Body of pancreas (tissue), 4 donors: ENCODE measurements around the gene SYNGR1. TPM values are rescaled to one million over a fixed set of nuclear protein-coding genes. Genes with fewer than 3 reads are reported as not detected.
"Not testable (repeated sequence)": the region's sequence is repeated elsewhere in the genome, so short reads cannot be mapped to it uniquely, and the experiment has no call there.

ENCODE experiments used
- ATAC-seq: fragments of 150-250 bp; one replicate; pipeline ENCODE4 v1.9.1; 2016
- DNase-seq, 4 donors: peaks; one replicate each; pipeline ENCODE4 v3.0.0-alpha.2; 2019
- H3K27ac ChIP-seq, 4 donors: fragments of 200-600 bp; sonication (generic); 1 replicate in 3 of 4; 2 replicates in 1 of 4; pipeline versions ENCODE4 v1.5.1 to v1.6.1; 2016 to 2019; ENCODE audit warnings: mild to moderate bottlenecking in 1 of 4, mixed read lengths in 1 of 4, moderate library complexity in 1 of 4
- H3K27me3 ChIP-seq, 2 donors: fragments of 200-600 bp; sonication (generic); one replicate each; pipeline ENCODE4 v1.6.0; 2016; ENCODE audit warnings: mild to moderate bottlenecking in 1 of 2
- H3K36me3 ChIP-seq, 2 donors: fragments of 200-600 bp; sonication (generic); replicated peaks in 1 of 2; 2 replicates each; pipeline ENCODE4 v1.5.1; 2016; ENCODE audit warnings: low read depth in 2 of 2; ENCODE audit not compliant: insufficient read depth in 1 of 2
- H3K4me1 ChIP-seq: fragments of 200-600 bp; sonication (generic); one replicate; pipeline ENCODE4 v1.6.0; 2016
- H3K4me3 ChIP-seq, 2 donors: fragments of 200-600 bp; sonication (generic); 1 replicate in 1 of 2; 2 replicates in 1 of 2; pipeline ENCODE4 v1.5.1; 2016 to 2019
- H3K9me3 ChIP-seq, 3 donors: fragments of 200-600 bp; sonication (generic); 1 replicate in 2 of 3; 2 replicates in 1 of 3; pipeline ENCODE4 v1.5.1; 2016
- CTCF ChIP-seq, 7 experiments: fragments of 450-650 bp in 4 of 7; fragments of 200-600 bp in 3 of 7; sonication (generic) in 3 of 7; IDR thresholded peaks; one replicate each; pipeline ENCODE4 v1.5.1; 2016 to 2019; ENCODE audit warnings: antibody characterized with exemption in 7 of 7
- POLR2A ChIP-seq, 3 donors: fragments of 450-650 bp; IDR thresholded peaks; one replicate each; pipeline ENCODE4 v1.6.1; 2016; ENCODE audit warnings: antibody characterized with exemption in 3 of 3, mild to moderate bottlenecking in 2 of 3
- WGBS, 2 donors: methylation state at CpG; one replicate each; pipeline ENCODE4 v1.1.5; 2017; 5-methylcytosine and 5-hydroxymethylcytosine counted together
- intact Hi-C: fragments of 100-400 bp; cut with DNase I; formaldehyde crosslinking; loops from one replicate; pipeline ENCODE4 v1.15.1; 2023
- total RNA-seq, 2 donors: library from RNA; depleted of rRNA; stranded (reverse); fragments of >200 nt; gene quantifications; one replicate each; pipeline ENCODE4 v1.1.0, GENCODE V29; 2016

SYNGR1 gene
- total RNA-seq, 2 donors from 2014 or later: 15.2 to 35.0 TPM

- intact Hi-C loops: no loop called here
- Histone ChIP-seq H3K36me3 (no peaks in the 10 kb centered on the region), H3K27ac (no peak overlapping the region), H3K9me3 (no peaks in the 10 kb centered on the region), H3K4me1 (no peaks in the 10 kb centered on the region), H3K27me3 (no peaks in the 10 kb centered on the region), H3K4me3 (no peak overlapping the region)
- 92 to 97% methylated on average over 11 of the region's 11 CpGs for WGBS, 2 donors
- TF ChIP-seq POLR2A (IDR thresholded peaks at IDR 0.05) (no peak), CTCF (IDR thresholded peaks at IDR 0.05) (no peak)
- no peak for ATAC-seq
- no peak for DNase-seq
These were observed 59.8 kb downstream of the SYNGR1 start for GRCh38 chr22:39409516-39410029.

GRCh38 chr22:39410264-39410663 is 60.5 kb downstream of the SYNGR1 start:
- no peaks in the 10 kb centered on the region for H3K9me3 ChIP-seq
- no peak for ATAC-seq
- intact Hi-C loops: no loop called here
- H3K36me3 ChIP-seq: no peaks in the 10 kb centered on the region
- TF ChIP-seq CTCF (IDR thresholded peaks at IDR 0.05) (no peak), POLR2A (IDR thresholded peaks at IDR 0.05) (no peak)
- H3K4me3 ChIP-seq: no peak overlapping the region
- DNase-seq: no peak
- no peaks in the 10 kb centered on the region for H3K27me3 ChIP-seq
- H3K4me1 ChIP-seq: no peaks in the 10 kb centered on the region
- H3K27ac ChIP-seq: no peak overlapping the region
- 86 to 94% methylated on average over 4 of the region's 4 CpGs for WGBS, 2 donors

DNA sequence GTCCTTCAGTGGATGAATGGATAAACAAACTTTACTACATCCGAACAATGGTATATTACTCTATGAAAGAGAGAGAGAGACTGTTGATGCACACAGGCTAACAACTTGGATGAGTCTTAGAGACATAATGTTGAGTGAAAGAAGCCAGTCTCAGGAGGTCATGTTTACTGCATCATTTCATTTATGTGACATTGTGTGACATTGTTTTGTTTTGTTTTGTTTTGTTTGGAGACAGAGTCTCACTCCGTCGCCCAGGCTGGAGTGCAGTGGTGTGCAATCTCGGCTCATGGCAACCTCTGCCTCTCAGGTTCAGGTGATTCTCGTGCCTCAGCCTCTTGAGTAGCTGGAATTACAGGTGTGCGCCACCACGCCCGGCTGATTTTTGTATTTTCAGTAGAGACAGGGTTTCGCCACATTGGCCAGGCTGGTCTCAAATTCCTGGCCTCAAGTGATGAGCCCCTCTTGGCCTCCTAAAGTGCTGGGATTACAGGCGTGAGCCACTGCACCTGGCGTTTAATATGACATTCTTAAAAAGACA is 62.1 kb downstream of the SYNGR1 start:
- H3K27me3 ChIP-seq, intact Hi-C loops, ATAC-seq, H3K27ac ChIP-seq, DNase-seq, H3K4me3 ChIP-seq, H3K9me3 ChIP-seq, H3K4me1 ChIP-seq: not testable (repeated sequence)
- peaks cover 0 to 10% of the 10 kb centered on the region in 2 donors for H3K36me3 ChIP-seq
- WGBS, 2 donors: 78 to 84% methylated on average over 11 of the region's 11 CpGs

- WGBS, 2 donors: 87 to 91% methylated on average over 7 of the region's 7 CpGs
- ATAC-seq, intact Hi-C loops, H3K4me1 ChIP-seq, H3K27me3 ChIP-seq, H3K27ac ChIP-seq, DNase-seq, H3K4me3 ChIP-seq, H3K9me3 ChIP-seq: not testable (repeated sequence)
- peaks cover 0 to 14% of the 10 kb centered on the region in 2 donors for H3K36me3 ChIP-seq
These were observed 63.4 kb downstream of the SYNGR1 start for GRCh38 chr22:39413204-39413603.

GRCh38 chr22:39414377-39414776 is 64.6 kb downstream of the SYNGR1 start:
- no peak for ATAC-seq

More at GRCh38 chr22:39414377-39414776, 64.6 kb downstream of the SYNGR1 start:
- intact Hi-C loops: no loop called here
- H3K36me3 ChIP-seq: peaks cover 7 to 23% of the 10 kb centered on the region in 2 donors
- no peak overlapping the region for H3K4me3 ChIP-seq
- 89 to 92% methylated on average over 6 to 7 of the region's 7 CpGs for WGBS, 2 donors
- no peak overlapping the region for H3K27ac ChIP-seq
- no peak for DNase-seq
- no peaks in the 10 kb centered on the region for H3K4me1 ChIP-seq
- no peaks in the 10 kb centered on the region for H3K9me3 ChIP-seq
- H3K27me3 ChIP-seq: no peaks in the 10 kb centered on the region
- TF ChIP-seq POLR2A (IDR thresholded peaks at IDR 0.05) (no peak), CTCF (IDR thresholded peaks at IDR 0.05) (no peak)
